Stimulated activated CD4-positive, alpha-beta T cell treated with anti-CD3 and anti-CD28 coated beads, TNF-alpha, amount 100 ng/mL, for 4 hours (primary cell): ENCODE measurements around the gene BRIP1.
"Not testable (repeated sequence)": the region's sequence is repeated elsewhere in the genome, so short reads cannot be mapped to it uniquely, and the experiment has no call there.

Experiments used
- DNase-seq, 3 experiments: peaks; one replicate each; pipeline ENCODE4 v3.0.0-alpha.2; 2020; ENCODE audit warnings: low read depth in 3 of 3

Gene BRIP1

DNA sequence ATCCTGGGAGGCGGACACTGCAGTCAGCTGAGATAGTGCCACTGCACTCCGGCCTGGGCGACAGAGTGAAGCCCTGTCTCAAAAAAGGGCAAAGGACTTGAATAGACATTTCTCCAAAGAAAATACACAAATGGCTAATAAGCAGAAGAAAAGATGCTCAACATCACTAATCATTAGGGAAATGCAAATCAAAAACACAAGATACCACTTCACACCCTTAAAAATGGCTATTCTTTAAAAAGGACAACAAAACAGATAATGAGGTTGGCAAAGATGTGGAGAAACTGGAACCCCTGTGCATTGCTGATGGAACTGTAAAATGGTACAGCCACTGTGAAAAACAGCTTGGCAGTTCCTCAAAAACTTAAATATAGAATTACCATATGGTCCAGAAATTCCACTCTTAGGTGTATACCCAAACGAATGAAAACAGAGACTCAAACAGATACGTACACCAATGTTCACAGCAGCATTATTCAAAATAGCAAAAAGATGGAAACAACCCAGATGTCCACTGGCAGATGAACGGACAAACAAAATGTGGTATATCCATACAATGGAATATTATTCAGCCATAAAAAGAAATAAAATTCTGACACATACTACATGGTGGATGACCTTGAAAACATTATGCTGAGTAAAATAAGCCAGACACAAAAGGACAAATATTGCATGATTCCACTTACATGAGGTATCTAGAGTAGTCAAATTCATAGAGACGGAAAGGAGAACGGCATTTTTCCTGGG lies 35.5 kb downstream of the BRIP1 start:
- DNase-seq = no peak

DNA sequence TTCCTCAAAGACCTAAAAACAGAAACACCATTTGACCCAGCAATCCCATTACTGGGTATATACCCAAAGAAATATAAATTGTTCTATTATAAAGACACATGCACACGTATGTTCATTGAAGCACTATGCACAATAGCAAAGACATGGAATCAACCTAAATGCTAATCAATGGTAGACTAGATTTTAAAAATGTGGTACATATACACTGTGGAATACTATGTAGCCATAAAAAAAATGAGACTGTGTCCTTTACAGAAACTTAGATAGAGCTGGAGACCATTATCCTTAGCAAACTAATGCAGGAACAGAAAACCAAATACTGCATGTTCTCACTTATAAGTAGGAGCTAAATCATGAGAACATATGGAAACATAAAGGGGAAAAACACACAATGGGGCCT lies 36.5 kb downstream of the BRIP1 start:
- DNase-seq = not testable (repeated sequence)

DNA sequence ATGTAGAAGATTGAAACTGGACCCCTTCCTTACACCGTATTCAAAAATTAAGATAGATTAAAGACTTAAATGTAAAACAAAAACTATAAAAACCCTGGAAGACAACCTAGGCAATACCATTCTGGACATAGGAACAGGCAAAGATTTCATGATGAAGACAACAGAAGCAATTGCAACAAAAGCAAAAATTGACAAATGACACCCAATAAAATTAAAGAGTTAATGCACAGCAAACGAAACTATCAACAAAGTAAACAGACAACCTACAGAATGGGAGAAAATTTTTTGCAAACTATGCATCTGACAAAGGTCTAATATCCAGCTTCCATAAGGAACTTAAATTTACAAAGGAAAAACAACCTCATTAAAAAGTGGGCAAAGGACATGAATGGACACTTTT lies 37.1 kb downstream of the BRIP1 start:
- DNase-seq = not testable (repeated sequence)

DNA sequence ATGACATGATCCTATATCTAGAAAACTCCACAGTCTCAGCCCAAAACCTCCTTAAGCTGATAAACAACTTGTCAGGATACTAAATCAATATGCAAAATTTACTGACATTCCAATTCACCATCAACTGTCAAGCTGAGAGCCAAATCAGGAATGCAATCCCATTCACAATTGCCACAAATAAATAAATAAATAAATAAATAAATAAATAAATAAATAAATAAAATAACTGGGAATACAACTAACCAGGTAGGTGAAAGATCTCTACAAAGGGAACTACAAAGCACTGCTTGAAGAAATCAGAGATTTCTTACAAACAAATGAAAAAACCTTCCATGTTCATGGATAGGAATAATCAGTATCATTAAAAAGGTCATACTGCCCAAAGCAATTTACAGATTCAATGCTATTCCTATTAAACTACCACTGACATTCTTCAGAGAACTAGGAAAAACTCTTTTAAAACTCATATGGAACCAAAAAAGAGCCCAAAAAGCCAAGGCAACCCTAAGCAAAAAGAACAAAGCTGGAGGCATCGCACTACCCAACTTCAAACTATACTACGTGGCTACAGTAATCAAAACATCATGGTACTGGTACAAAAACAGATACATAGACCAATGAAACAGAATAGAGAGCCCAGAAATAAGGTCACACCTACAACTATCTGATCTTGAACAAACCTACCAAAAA lies 37.7 kb downstream of the BRIP1 start:
- DNase-seq = no peak

DNA sequence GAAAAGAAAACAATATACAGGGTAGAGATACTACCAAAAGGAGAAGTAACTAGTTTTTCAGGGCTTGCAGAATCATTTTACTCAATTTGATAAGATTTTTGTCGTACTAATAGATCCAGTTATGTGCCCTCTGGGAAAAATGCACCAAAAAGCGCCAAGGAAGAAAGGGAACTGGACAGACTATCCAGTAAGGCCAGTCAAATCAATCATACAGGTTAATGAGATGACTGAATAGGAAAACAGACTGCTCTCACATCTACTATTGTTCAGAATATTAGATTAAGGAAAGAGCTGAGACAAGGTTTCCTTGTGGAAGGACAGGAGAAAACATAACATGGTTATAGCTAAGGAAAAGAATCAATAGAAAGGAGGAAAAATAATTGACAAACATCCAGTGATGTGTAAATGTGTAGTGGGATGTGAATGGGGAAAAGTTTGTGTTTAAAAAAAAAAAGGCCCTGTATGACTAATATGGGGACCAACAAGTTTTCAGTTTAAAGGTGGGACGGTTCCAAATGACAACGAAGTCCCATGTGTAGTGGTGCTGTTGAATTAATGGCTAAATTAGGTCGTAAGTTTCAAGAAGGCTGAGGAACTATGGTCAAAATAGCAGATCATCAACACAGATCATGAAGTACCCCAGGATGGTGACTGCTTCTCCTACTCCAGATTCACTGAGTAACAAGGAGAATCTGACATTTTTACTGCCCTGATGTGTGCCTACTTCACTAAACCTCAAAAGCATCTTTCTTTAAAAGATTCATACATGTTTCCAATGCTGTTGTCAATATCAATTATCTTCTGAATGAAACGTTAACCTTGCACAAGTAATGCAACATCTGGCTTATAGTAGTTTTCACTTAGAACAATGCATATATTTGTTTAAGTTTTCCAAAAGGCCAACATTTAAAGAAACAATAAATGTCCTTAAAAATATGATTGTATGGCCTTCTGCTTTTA lies 40.7 kb downstream of the BRIP1 start:
- no peak for DNase-seq

DNA sequence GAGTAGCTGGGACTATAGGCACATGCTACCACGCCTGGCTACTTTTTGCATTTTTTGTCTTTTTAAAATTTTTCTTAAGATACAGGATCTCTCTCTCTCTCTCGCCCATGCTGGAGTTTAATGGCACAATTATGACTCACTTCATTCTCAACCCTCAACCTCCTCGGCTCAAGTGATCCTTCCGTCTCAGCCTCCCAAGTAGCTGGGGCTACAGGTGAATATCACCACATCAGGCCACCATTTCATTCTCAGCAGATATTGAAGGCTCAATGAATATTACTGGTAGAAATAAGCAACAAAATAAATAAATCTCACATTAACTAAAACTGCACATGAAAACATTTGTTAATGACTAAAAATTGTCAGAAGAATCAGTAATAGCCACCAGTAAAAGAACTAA lies 41.7 kb downstream of the BRIP1 start:
- DNase-seq = no peak

DNA sequence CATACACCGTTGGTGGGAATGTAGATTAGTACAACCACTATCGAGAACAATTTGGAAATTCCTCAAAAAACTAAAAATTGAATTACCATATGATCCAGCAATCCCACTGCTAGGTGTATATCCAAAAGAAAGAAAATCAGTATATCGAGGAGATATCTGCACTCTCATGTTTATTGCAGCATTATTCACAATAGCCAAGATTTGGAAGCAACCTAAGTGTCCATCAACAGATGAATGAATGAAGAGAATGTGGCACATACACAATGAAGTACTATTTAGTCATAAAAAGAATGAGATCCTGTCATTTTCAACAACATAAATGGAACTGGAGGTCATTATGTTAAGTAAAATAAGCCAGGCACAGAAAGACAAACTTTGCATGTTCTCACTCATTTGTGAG lies 44.1 kb downstream of the BRIP1 start:
- DNase-seq = not testable (repeated sequence)

DNA sequence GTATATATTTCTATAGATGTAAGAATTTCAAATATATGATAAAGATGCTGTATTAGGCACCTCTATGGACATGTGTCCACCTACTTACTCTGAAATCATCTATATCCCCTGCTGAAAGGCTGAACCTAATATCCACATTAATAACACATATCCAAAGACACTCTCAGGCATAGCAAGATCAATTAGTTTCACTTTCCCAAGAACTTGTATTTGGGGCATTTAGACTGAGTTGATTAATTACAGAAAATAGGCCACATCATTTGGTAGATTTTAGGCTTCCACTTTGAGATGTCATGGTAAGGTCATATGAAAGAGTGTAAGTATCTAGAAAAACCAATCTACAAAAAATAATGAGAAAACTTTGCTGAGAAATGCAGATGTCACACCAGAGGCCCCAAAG lies 45.1 kb downstream of the BRIP1 start:
- no peak for DNase-seq

DNA sequence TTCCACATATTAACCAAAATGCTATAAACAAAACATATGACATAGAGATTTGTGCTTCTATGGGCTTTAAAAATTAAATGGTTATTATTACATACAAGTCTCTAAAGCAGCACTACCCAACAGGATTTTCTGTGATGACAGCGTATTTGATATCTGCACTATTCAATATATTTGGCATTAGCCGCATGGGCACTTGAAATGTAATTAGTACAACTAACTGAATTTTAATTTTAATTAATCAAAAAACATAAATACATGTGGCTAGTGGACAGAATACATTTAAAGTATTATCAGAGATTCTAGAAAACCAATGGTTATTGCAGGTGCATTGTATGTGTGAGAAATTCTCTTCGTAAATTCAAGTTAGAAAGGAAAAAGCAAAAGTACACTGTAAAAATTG lies 45.9 kb downstream of the BRIP1 start:
- DNase-seq = no peak

DNA sequence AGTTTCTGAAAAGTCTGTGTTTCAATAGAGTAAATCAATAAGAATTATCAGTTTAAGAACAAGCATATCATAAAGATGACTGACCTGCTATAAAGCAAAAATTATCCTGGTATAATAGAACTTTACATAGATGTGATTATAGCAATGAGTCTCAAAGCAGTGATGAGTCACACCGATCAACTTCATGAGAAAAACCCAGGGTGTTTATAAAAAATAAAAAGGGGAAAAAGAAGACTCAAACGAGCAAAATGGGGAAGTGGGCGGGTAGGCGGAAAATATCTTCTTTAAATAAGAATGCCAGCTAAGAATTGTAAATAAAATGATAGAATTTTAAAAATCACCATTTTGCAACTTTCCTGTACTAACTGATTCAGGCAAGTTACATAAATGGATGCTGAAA lies 46.8 kb downstream of the BRIP1 start:
- DNase-seq = no peak

DNA sequence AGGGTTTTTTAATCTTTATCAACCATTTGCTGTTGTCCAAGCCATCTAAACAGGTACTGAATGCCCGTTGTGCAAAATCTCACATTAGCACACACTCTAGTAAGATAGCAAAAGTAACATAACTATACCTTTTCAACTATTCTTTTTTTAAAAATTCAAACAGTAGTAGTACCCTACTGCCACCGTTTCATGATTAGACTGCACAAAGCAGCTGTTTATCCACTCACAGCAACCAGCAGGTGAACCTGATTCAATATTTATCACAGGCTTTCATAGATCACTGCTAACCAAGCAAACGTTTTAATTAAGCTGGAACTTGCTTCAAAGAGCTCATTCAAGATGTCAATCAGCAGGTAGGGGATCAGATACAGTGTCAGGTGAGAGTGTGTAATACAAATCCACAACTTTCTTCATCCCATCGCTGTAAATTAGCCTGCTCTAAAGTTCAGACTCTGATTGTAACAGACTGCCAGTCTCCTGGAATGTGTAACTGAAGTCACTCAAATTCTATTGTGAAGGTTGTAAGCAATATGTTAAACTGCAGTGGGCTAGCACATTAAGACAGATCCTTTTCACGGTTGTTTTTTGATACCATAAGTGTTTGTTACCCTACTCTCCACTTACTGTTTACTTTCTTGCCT lies 47.3 kb downstream of the BRIP1 start:
- no peak for DNase-seq

DNA sequence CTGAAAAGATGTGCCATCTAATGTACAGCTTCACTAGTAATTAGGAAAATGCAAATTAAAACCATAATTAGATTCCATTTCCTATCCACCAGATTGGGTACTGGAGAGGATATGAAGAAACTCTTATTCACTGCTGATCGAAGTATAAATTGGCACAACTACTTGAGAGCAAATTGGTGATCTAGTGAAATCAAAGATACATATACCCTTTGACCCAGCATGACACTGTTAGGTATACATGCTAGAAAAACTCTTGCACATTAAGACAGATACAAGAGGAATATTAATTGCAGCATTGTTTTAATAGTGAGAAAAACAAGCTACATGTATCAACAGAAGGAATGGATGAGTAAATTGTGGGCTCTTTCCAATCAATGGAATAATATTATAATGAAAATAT lies 48.8 kb downstream of the BRIP1 start:
- DNase-seq = no peak

DNA sequence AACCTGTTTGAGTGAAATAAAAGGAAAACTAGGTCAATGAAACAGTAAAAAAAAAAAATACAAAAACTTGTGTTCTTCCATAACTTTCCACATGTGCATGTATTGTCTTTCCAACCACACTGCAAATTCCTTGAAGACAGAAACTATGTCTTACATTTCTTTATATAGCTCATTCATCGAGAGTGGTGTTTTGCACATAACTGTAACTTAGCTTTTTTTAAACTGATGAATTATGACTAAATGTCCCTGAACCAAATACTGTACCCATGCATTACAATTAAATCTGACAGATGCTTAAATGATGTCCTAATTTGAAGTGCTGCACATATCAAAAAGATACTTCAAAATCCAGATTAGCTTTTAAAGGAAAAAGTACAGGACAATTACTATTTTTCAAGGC lies 50.1 kb downstream of the BRIP1 start:
- no peak for DNase-seq

DNA sequence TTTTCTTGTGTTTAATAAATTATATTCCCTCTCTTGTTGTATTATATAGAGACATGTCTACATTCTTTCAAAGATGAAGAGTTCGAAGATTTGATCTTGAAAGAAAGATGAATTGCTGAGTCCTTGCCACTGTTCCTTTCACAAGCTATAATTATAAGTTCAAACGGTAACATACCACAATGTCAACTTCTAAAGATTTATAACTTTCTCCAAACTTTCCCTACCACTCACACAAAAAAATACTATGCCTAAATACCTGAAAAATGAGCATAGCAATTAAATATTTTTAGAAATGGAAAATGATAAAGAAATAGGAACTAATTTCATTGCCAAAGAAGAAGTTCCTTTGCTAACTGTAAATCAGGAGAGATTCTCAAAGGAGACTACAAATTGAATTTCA lies 50.6 kb downstream of the BRIP1 start:
- DNase-seq = no peak

DNA sequence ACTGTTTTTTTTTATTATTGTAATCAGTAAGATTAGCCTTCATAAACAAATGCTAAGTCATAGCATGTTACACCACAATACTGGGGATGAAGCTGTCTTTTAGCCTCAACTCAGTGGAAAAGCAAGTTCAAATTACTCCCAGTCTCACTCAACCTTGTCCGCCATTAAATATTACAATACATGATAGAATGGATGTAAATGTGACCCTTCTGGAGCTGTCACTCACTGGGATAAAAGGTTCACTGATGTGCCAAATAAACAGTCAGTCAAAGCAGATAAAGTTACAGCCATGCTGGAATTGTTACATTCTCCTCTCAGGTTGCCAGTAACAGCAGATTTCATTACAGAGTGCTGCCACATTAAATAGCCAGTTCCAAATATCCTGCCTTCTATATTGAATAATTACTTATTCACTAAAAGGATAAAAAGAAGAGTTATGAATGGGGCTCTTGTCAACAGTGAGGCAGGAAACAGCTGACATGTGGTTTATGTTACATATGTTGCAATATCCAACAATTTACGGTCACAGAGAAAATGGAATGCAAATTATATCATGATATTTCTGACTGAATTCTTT lies 53.4 kb downstream of the BRIP1 start:
- DNase-seq = no peak

DNA sequence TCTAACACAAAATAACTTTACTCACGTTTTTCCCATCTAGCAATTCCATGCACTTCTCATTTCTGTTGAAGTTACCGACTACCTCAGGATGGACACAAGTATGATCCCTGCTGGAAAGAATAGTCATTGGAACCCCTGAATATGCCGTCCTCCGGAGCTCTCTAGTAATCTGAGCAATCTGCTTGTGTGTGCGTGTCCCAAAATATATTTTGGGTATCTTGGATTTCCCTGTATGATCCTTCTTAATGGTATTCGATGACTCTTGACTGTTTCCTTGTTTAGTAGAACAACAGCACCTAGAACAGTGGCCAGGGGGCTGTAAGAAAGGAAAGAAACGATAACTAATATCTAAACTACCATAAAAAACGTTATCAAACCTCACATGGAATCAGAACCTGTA lies 54.9 kb downstream of the BRIP1 start:
- DNase-seq = no peak

DNA sequence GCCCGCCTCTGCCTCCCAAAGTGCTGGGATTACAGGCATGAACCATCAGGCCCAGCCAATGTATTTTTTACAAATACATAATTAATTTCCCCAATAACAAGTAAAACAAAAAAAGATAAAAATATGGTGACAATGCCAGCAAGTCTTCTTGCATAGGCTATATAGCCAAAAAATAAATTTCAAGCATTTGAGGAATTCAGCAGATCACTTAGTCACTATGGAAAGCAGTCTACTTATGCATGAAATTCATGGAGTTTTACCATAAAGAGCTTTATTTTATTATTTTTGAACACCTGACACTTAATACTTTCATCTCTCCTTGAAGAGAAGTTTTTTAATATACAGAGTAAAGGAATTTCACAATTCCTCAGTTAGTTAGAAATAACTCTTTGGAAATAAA lies 56.4 kb downstream of the BRIP1 start:
- DNase-seq = no peak

DNA sequence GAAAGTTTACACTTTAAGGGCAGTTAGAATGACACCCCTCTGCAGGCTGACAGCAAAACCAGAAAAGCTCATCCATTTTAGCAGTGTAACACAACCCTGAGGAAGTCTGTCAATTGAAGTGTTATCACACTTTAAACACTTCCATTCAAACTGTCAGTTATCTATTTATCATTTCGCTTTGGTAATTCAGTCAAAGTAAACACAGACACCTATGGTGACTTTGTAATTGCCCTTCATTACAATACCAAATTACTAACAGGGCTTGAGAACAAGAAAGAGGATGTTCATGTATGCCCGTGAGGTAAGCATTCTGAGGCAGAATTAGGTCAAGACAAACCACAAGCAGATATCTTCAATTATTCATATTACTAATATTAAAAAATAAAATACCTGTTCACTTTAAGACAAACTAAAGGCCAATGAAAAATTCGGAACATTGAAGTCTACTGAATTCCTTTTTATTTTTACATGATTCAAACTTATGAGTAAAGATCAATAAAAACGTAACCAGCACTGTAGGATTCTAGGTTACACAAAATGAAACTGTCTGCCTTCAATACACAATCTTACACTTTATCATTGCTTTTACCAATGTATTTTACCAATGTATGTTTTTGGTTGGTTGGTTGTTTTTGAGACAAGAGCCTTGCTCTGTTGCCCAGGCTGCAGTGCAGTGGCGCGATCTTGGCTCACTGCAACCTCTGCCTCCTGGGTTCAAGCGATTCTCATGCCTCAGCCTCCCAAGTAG lies 57.1 kb downstream of the BRIP1 start:
- no peak for DNase-seq

DNA sequence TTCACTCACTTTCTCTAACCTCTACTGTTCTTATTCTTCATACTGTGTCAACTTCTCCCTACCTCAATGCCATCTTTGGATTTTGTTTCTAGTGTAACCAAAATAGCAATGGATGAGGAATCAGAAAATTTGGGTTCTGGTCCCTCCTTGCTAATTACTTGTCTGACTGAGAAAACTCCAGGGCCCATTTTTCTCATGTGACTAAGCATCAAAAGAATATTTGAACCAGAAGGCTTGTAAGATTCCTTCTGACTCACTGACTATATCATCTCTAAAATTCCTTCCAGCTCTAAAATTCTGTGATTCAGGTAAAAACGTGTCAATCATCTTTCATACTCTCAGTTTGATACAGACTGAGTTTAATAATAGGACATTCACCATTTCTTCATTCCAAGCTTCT lies 57.9 kb downstream of the BRIP1 start:
- no peak for DNase-seq

DNA sequence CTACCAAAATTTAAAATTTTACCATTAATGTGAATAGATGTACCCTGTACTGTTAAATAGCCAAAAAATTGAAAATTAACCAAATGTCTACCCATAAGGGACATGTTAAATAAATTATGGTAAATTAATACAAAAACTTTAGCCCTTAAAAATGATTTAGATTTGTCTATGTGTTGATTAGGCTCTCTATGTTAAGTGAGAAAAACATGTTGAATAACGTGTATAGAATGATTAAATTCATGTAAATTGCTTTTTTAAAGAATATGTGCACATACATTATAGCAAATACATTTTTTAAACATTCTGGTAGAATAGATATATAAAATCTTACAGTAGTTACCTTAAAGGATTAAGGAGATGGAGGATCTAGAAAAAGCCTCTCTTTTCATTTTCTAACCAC lies 59.5 kb downstream of the BRIP1 start:
- no peak for DNase-seq

DNA sequence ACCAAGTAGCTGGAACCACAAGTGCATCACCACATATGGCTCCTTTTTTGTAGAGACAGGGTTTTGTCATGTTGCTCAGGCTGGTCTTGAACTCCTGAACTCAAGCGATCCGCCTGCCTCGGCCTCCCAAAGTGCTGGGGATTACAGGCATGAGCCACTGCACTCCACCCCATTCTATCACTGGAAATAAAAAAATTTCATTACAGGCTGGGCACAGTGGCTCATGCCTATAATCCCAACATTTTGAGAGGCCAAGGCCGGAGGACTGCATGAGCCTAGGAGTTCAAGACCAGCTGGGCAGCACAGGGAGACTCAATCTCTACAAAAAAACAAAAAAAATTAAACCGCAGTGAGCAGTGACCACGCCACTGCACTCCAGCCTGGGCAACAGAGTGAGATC lies 60.1 kb downstream of the BRIP1 start:
- no peak for DNase-seq
